PC-9 (cell line): ENCODE results near the gene TBX10. TPM values are rescaled to one million over a fixed set of nuclear protein-coding genes. Genes with fewer than 3 reads are reported as not detected.
"Not testable (repeated sequence)": the region's sequence is repeated elsewhere in the genome, so short reads cannot be mapped to it uniquely, and the experiment has no call there.

Source experiments
- BruUV-seq: library from RNA; stranded (reverse); fragments of 400-500 nt; replicated peaks from 2 replicates; lab custom pipeline; 2021; lab: Mats Ljungman, UMichigan
- CTCF ChIA-PET: fragments of 300-600 bp; sonication (Branson Sonifier 250); formaldehyde crosslinking; loops from one replicate; lab custom pipeline; 2022; ENCODE audit warnings: antibody characterized with exemption; lab: Charles Lee
- POLR2A ChIA-PET: fragments of 300-600 bp; sonication (Branson Sonifier 250); formaldehyde crosslinking; loops from one replicate; lab custom pipeline; 2022; ENCODE audit warnings: antibody characterized with exemption; ENCODE audit not compliant: unreplicated experiment; lab: Charles Lee
- DNase-seq, 2 experiments: peaks; one replicate each; pipeline versions ENCODE4 v3.0.0 to v3.0.0-alpha.2; 2015 to 2022; ENCODE audit warnings: mixed read lengths in 1 of 2
- H2AFZ ChIP-seq: fragments of 200-600 bp; sonication (generic); 2 replicates; pipeline ENCODE4 v1.8.1; 2017; ENCODE audit warnings: antibody characterized with exemption
- H3F3A ChIP-seq: fragments of 200-600 bp; sonication (generic); 2 replicates; pipeline ENCODE4 v1.8.1; 2017; ENCODE audit warnings: antibody characterized with exemption, mild to moderate bottlenecking, low read depth; ENCODE audit not compliant: insufficient read depth
- H3K27ac ChIP-seq: fragments of 200-600 bp; sonication (generic); 2 replicates; pipeline ENCODE4 v1.6.1; 2016; ENCODE audit warnings: mixed run types
- H3K27me3 ChIP-seq: fragments of 200-600 bp; sonication (generic); 2 replicates; pipeline ENCODE4 v1.6.1; 2016; ENCODE audit warnings: low read depth, mixed run types; ENCODE audit not compliant: insufficient read depth
- H3K36me3 ChIP-seq: fragments of 200-600 bp; sonication (generic); 2 replicates; pipeline ENCODE4 v1.6.1; 2016; ENCODE audit warnings: low read depth, mixed run types
- H3K4me1 ChIP-seq: fragments of 200-600 bp; sonication (generic); replicated peaks from 2 replicates; pipeline ENCODE4 v1.6.1; 2016; ENCODE audit warnings: mixed run types; ENCODE audit not compliant: insufficient read depth
- H3K4me2 ChIP-seq: fragments of 200-600 bp; sonication (generic); 2 replicates; pipeline ENCODE4 v1.6.1; 2017; ENCODE audit warnings: mixed run types
- H3K4me3 ChIP-seq: fragments of 200-600 bp; sonication (generic); 2 replicates; pipeline ENCODE4 v1.6.1; 2016; ENCODE audit warnings: mixed run types
- H3K79me2 ChIP-seq: fragments of 200-600 bp; sonication (generic); 2 replicates; pipeline ENCODE4 v1.6.1; 2017; ENCODE audit warnings: low read depth, mixed run types
- H3K9me2 ChIP-seq: fragments of 200-600 bp; sonication (generic); 2 replicates; pipeline ENCODE4 v1.8.1; 2017; ENCODE audit warnings: mild to moderate bottlenecking; ENCODE audit not compliant: insufficient read depth
- H3K9me3 ChIP-seq: fragments of 200-600 bp; sonication (generic); 2 replicates; pipeline ENCODE4 v1.8.1; 2016; ENCODE audit warnings: low read depth; ENCODE audit not compliant: insufficient read depth
- H4K20me1 ChIP-seq: fragments of 200-600 bp; sonication (generic); 2 replicates; pipeline ENCODE4 v1.8.1; 2017; ENCODE audit not compliant: insufficient read depth
- CTCF ChIP-seq: fragments of 200-600 bp; sonication (generic); conservative IDR thresholded peaks from 2 replicates; pipeline ENCODE4 v1.6.1; 2017; ENCODE audit warnings: mixed run types, antibody characterized with exemption, mild to moderate bottlenecking, moderate library complexity
- EZH2 ChIP-seq: fragments of 200-600 bp; sonication (generic); IDR thresholded peaks from 2 replicates; pipeline ENCODE4 v1.8.0; 2017; ENCODE audit warnings: antibody characterized with exemption, low read depth
- intact Hi-C: fragments of 100-400 bp; cut with micrococcal nuclease; formaldehyde crosslinking; loops from one replicate; pipeline ENCODE4 v1.10.0; 2022; ENCODE audit not compliant: unreplicated experiment
- total RNA-seq: library from RNA; stranded (reverse); gene quantifications from 2 replicates; pipeline ENCODE4 v1.2.3, GENCODE V29; 2021

The TBX10 gene
- total RNA-seq, 1 experiment from 2014 or later, result not detected

DNA sequence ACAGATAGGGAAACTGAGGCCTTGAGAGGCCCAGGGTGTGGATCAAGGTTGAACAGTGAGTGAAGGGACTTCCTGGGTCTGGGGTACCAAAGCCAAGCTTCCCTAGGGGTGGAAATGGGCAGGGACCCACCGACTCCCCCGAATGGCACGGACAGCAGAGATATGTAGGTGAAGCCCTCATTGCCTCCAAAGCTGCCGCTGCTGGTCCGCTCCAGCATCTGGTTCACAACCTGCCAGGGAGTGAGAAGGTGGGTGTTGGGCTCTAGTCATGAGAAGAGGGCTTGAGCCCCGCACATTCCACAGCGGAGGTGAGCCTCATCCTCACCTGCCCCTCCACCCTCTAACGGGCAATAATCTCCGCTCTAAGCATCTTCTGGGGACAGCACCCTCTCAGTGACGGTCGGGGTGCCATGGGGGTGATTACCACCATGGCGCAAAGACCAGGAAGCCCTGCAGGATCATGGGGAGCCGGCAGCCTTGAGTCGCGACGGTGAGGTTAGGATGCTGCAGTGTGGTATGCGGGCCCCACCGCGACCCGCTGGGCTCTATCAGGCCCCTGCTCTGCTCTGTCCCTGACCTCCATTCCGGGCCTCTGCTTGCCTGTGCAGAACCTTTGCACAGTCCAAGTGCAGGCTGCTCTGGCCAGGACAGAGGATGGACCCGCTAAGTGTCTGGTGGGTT, 24.1 kb upstream of the TBX10 start:
- Histone ChIP-seq H3K27ac (no peak overlapping the region), H2AFZ (no peak overlapping the region), H3K4me1 (peaks cover 7% of the 10 kb centered on the region; the same call in 1 of the 2 replicates), H3K36me3 (no peaks in the 10 kb centered on the region), H3K27me3 (no peaks in the 10 kb centered on the region), H4K20me1 (no peaks in the 10 kb centered on the region), H3K4me2 (no peak overlapping the region), H3F3A (peaks cover 4% of the 10 kb centered on the region; the same call in 1 of the 2 replicates), H3K79me2 (no peaks in the 10 kb centered on the region), H3K9me3 (no peaks in the 10 kb centered on the region), H3K9me2 (no peaks in the 10 kb centered on the region), H3K4me3 (no peak overlapping the region)
- POLR2A ChIA-PET, result no interaction called here
- DNase-seq, result no peak
- intact Hi-C loops, result loop anchor here (10.0 kb wide), 1 partner anchor 131 kb away; no protein-coding TSS in a partner anchor
- CTCF ChIA-PET, result interaction anchor here (0.6 kb wide), 1 partner anchor 108 kb away, joined by 3 read pairs; no protein-coding TSS in a partner anchor
- no peak for TF ChIP-seq EZH2
- TF ChIP-seq CTCF, result no peak
- BruUV-seq, result no TSS peak

DNA sequence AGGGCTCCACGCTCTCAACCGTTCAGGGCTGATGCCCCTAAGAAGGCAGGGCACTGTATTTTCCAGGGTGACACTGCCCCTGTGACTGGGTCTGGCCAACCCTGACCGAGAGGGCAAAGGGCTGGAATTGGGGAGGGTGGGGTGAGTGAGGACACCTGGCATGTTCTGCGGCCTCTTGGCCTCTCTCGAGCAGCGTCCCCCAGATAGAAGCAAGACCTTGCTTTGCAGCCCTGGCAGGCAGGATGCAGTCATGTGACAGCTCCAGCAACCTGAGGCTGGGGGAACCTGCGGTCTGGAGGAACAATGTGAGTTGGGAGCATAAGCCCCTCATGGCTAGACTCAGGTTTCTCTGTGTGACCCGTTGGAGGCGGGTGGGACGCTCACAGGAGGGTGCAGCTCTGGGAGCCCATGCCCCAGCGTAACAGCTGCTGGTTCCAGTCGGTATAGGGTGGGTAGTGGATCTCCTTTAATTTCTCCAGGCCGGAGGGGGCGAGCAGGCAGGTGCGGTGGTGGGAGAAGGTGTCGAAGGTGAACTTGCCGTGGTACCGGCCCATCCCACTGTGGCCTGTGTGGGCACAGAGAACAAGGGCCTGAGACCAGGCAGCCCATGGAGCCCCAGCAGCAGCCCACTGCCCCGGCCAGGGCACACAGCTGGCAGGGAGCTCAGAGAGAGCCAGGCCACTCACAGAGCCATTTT, 23.4 kb upstream of the TBX10 start:
- no peak for DNase-seq
- no peaks in the 10 kb centered on the region for H3K36me3 ChIP-seq
- ChIA-PET POLR2A (no interaction called here), CTCF (interaction anchor here (0.6 kb wide), 1 partner anchor 109 kb away, joined by 3 read pairs; no protein-coding TSS in a partner anchor)
- no TSS peak for BruUV-seq
- TF ChIP-seq EZH2, result no peak
- no peak for TF ChIP-seq CTCF
- intact Hi-C loops, result loop anchor here (10.0 kb wide), 1 partner anchor 132 kb away; no protein-coding TSS in a partner anchor
- peaks cover 4% of the 10 kb centered on the region; the same call in 1 of the 2 replicates for H3F3A ChIP-seq
- H3K27me3 ChIP-seq, result no peaks in the 10 kb centered on the region
- H3K4me2 ChIP-seq, result no peak overlapping the region
- H3K9me3 ChIP-seq, result no peaks in the 10 kb centered on the region
- H3K4me3 ChIP-seq, result no peak overlapping the region
- H2AFZ ChIP-seq, result no peak overlapping the region
- no peak overlapping the region for H3K27ac ChIP-seq
- peaks cover 7% of the 10 kb centered on the region; the same call in 1 of the 2 replicates for H3K4me1 ChIP-seq
- H3K9me2 ChIP-seq, result no peaks in the 10 kb centered on the region
- no peaks in the 10 kb centered on the region for H4K20me1 ChIP-seq
- no peaks in the 10 kb centered on the region for H3K79me2 ChIP-seq

DNA sequence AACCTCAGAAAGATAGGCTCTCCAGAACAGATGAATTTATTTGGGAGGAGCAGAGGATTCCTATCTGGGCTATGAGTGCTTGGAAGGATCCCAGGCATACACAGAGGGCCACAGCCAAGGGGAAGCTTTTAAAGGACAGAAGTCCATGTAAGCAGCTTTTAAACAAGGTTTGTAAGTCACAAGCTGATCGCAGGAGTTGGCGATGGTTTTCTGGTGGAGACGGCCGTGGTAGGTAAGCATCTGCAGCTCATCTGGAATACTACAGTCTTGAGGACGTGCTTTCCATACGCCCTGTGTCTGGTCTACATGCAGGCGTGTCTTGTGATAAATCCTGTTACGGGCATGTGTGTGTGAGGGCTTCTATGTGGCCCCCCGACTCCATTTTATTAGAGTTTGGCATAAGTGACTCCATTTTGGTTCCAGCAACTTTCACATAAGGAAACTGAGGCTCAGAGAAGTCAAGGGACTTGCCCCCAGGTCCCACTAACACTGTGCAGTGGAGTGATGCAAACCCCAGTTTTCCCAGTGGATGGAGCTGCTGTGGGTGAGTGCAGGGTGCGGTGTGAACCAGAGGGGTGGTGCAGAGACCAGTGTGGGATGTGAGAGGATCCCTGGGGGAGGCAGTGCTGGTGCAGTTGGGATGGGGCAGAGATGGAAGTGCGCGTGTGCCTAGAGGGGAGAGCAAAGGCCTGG, 22.7 kb upstream of the TBX10 start:
- DNase-seq, result no peak
- no peak overlapping the region for H3K4me3 ChIP-seq
- no peaks in the 10 kb centered on the region for H3K27me3 ChIP-seq
- intact Hi-C loops, result loop anchor here (10.0 kb wide), 1 partner anchor 133 kb away; no protein-coding TSS in a partner anchor
- H4K20me1 ChIP-seq, result no peaks in the 10 kb centered on the region
- H3K36me3 ChIP-seq, result no peaks in the 10 kb centered on the region
- H2AFZ ChIP-seq, result no peak overlapping the region
- no peaks in the 10 kb centered on the region for H3K9me2 ChIP-seq
- H3F3A ChIP-seq, result peaks cover 4% of the 10 kb centered on the region; the same call in 1 of the 2 replicates
- H3K4me1 ChIP-seq, result peaks cover 7% of the 10 kb centered on the region; the same call in 1 of the 2 replicates
- BruUV-seq, result no TSS peak
- CTCF ChIA-PET, result no interaction called here
- no peak for TF ChIP-seq CTCF
- no peak for TF ChIP-seq EZH2
- no peak overlapping the region for H3K4me2 ChIP-seq
- POLR2A ChIA-PET, result no interaction called here
- H3K9me3 ChIP-seq, result no peaks in the 10 kb centered on the region
- no peaks in the 10 kb centered on the region for H3K79me2 ChIP-seq
- H3K27ac ChIP-seq, result no peak overlapping the region

GRCh38 chr11:67660752-67661151, 21.2 kb upstream of the TBX10 start:
- H3K27me3 ChIP-seq, H3K27ac ChIP-seq, BruUV-seq, POLR2A ChIA-PET, H3K4me2 ChIP-seq, H4K20me1 ChIP-seq, H3K79me2 ChIP-seq, H3K9me3 ChIP-seq, H3K4me1 ChIP-seq, H2AFZ ChIP-seq, H3K4me3 ChIP-seq, DNase-seq, H3K36me3 ChIP-seq, H3F3A ChIP-seq, CTCF ChIA-PET, H3K9me2 ChIP-seq: not testable (repeated sequence)
- intact Hi-C loops, result loop anchor here (10.0 kb wide), 1 partner anchor 134 kb away; no protein-coding TSS in a partner anchor
